CD14-positive monocyte (primary cell): ENCODE measurements around the gene JARID2. TPM values are rescaled to one million over a fixed set of nuclear protein-coding genes. Genes with fewer than 3 reads are reported as not detected.

Source experiments
- DNase-seq, 3 donors: peaks; one replicate each; pipeline ENCODE4 v3.0.0-alpha.2; 2011 to 2022
- H2AFZ ChIP-seq: 2 replicates; pipeline ENCODE4 v1.6.0; 2012; ENCODE audit warnings: mild to moderate bottlenecking, low read depth, low read length, inconsistent platforms; ENCODE audit not compliant: insufficient read depth, poor library complexity, severe bottlenecking
- H3K27ac ChIP-seq, 2 donors: 1 replicate in 1 of 2; 2 replicates in 1 of 2; pipeline ENCODE4 v1.5.1; 2012 to 2013; ENCODE audit warnings: low read length in 2 of 2, control low read depth in 1 of 2, inconsistent platforms in 1 of 2, low read depth in 1 of 2, mild to moderate bottlenecking in 1 of 2
- H3K27me3 ChIP-seq, 2 donors: one replicate each; pipeline versions ENCODE4 v1.6.0 to v1.6.1; 2011 to 2013; ENCODE audit warnings: low read length in 2 of 2; ENCODE audit not compliant: control insufficient read depth in 2 of 2, insufficient read depth in 2 of 2
- H3K36me3 ChIP-seq, 2 donors: replicated peaks in 1 of 2; 1 replicate in 1 of 2; 2 replicates in 1 of 2; pipeline versions ENCODE4 v1.5.1 to v1.6.1; 2012 to 2013; ENCODE audit warnings: low read length in 2 of 2, control low read depth in 1 of 2, inconsistent platforms in 1 of 2, mild to moderate bottlenecking in 1 of 2; ENCODE audit not compliant: insufficient read depth in 2 of 2, control insufficient read depth in 1 of 2
- H3K4me1 ChIP-seq, 2 donors: 1 replicate in 1 of 2; 2 replicates in 1 of 2; pipeline versions ENCODE4 v1.5.1 to v1.6.1; 2012 to 2013; ENCODE audit warnings: low read length in 2 of 2, control low read depth in 1 of 2, inconsistent platforms in 1 of 2, mild to moderate bottlenecking in 1 of 2, moderate library complexity in 1 of 2; ENCODE audit not compliant: insufficient read depth in 2 of 2, control insufficient read depth in 1 of 2
- H3K4me2 ChIP-seq: replicated peaks from 2 replicates; pipeline ENCODE3; 2012; ENCODE audit warnings: low read length, moderate library complexity, mild to moderate bottlenecking; ENCODE audit not compliant: poor library complexity, severe bottlenecking; ENCODE audit errors: extremely low read depth
- H3K4me3 ChIP-seq, 3 experiments: fragments of 200-600 bp in 1 of 3; sonication (generic) in 1 of 3; replicated peaks in 1 of 3; 1 replicate in 2 of 3; 2 replicates in 1 of 3; pipeline ENCODE4 v1.5.1; 2011 to 2013; ENCODE audit warnings: low read length in 3 of 3, mild to moderate bottlenecking in 3 of 3, control low read depth in 2 of 3, low read depth in 2 of 3, inconsistent platforms in 1 of 3, moderate library complexity in 1 of 3
- H3K79me2 ChIP-seq: 2 replicates; pipeline ENCODE4 v1.6.0; 2012; ENCODE audit warnings: mild to moderate bottlenecking, control low read depth, inconsistent platforms, low read length, moderate library complexity; ENCODE audit not compliant: insufficient read depth
- H3K9ac ChIP-seq: 2 replicates; pipeline ENCODE4 v1.6.0; 2017; ENCODE audit warnings: low read length, mild to moderate bottlenecking; ENCODE audit not compliant: insufficient read depth, poor library complexity, severe bottlenecking
- H3K9me3 ChIP-seq, 2 donors: replicated peaks in 1 of 2; 1 replicate in 1 of 2; 2 replicates in 1 of 2; pipeline versions ENCODE4 v1.5.1 to v1.6.1; 2012 to 2013; ENCODE audit warnings: low read length in 2 of 2, control low read depth in 1 of 2; ENCODE audit not compliant: control insufficient read depth in 1 of 2, insufficient read depth in 1 of 2
- H4K20me1 ChIP-seq: 2 replicates; pipeline ENCODE4 v1.6.0; 2012; ENCODE audit warnings: mild to moderate bottlenecking, low read length, control low read depth, moderate library complexity; ENCODE audit not compliant: insufficient read depth
- H3K27ac Mint-ChIP-seq, 7 donors: one replicate each; pipeline ENCODE4 v1.8.0; 2020; ENCODE audit warnings: mild to moderate bottlenecking in 7 of 7, mixed read lengths in 7 of 7, moderate library complexity in 6 of 7, inconsistent platforms in 2 of 7
- H3K27me3 Mint-ChIP-seq, 3 donors: one replicate each; pipeline ENCODE4 v1.8.0; 2021 to 2022; ENCODE audit warnings: low read depth in 3 of 3, mild to moderate bottlenecking in 3 of 3, mixed read lengths in 3 of 3, moderate library complexity in 3 of 3, inconsistent platforms in 1 of 3
- H3K36me3 Mint-ChIP-seq, 2 donors: one replicate each; pipeline ENCODE4 v1.8.0; 2020; ENCODE audit warnings: mixed read lengths in 2 of 2, inconsistent platforms in 1 of 2, mild to moderate bottlenecking in 1 of 2
- H3K4me1 Mint-ChIP-seq: one replicate; pipeline ENCODE4 v1.8.0; 2020; ENCODE audit warnings: mild to moderate bottlenecking, mixed read lengths
- H3K4me3 Mint-ChIP-seq, 2 donors: one replicate each; pipeline ENCODE4 v1.8.0; 2020; ENCODE audit warnings: mild to moderate bottlenecking in 2 of 2, mixed read lengths in 2 of 2, moderate library complexity in 1 of 2
- H3K9me3 Mint-ChIP-seq, 7 donors: one replicate each; pipeline ENCODE4 v1.8.0; 2020 to 2022; ENCODE audit warnings: mixed read lengths in 7 of 7, mild to moderate bottlenecking in 6 of 7, moderate library complexity in 6 of 7, inconsistent platforms in 2 of 7
- CTCF ChIP-seq: fragments of 200-600 bp; IDR thresholded peaks from one replicate; pipeline ENCODE4 v1.8.0; 2022; ENCODE audit warnings: antibody characterized with exemption, mild to moderate bottlenecking
- WGBS: methylation state at CpG from one replicate; pipeline ENCODE4 v1.1.5; 2013; ENCODE audit warnings: missing lambda C conversion rate; ENCODE audit not compliant: insufficient coverage; 5-methylcytosine and 5-hydroxymethylcytosine counted together
- intact Hi-C, 2 donors: fragments of 100-400 bp; cut with micrococcal nuclease; formaldehyde crosslinking; loops; one replicate each; pipeline versions ENCODE4 v1.15.0 to v1.15.1; 2023
- polyA plus RNA-seq, 3 donors: library from polyadenylated mRNA; depleted of rRNA in 1 of 3; unstranded in 2 of 3; stranded (reverse) in 1 of 3; fragments of 300-500 nt in 2 of 3; fragments of >200 nt in 1 of 3; fragmentation: Illumina TruSeq in 2 of 3; gene quantifications; 1 replicate in 2 of 3; 2 replicates in 1 of 3; pipeline ENCODE4 v1.2.3, GENCODE V29; 2012 to 2021

Gene JARID2
- polyA plus RNA-seq, 3 donors: 6.8 to 17.5 (median 12.5) TPM

- Histone ChIP-seq H4K20me1 (peaks cover 100% of the 10 kb centered on the region), H3K4me2 (no peak overlapping the region), H3K4me1 (peaks cover 68 to 74% of the 10 kb centered on the region in 2 donors), H3K36me3 (no peaks in the 10 kb centered on the region), H3K4me3 (no peak overlapping the region), H3K9me3 (no peaks in the 10 kb centered on the region), H3K27ac (peak overlapping the region in 1 of 2 donors; percentile 5), H2AFZ (no peak overlapping the region), H3K79me2 (peaks cover 100% of the 10 kb centered on the region), H3K27me3 (no peaks in the 10 kb centered on the region), H3K9ac (no peak overlapping the region)
- no peak for DNase-seq
- intact Hi-C loops: loop anchor here (5.0 kb wide), 1 partner anchor 35 kb away; no protein-coding TSS in a partner anchor
- TF ChIP-seq CTCF: no peak
- Mint-ChIP-seq H3K9me3 (no peaks in the 10 kb centered on the region), H3K4me3 (no peak overlapping the region), H3K4me1 (peaks cover 91% of the 10 kb centered on the region), H3K36me3 (peaks cover 0 to 4% of the 10 kb centered on the region in 2 donors), H3K27ac (peak overlapping the region in 4 of 7 donors; percentile 8 to 45 (median 22)), H3K27me3 (peaks cover 0 to 2% (median 0%) of the 10 kb centered on the region in 3 donors)
- WGBS: no CpG with 5 or more reads among the region's 2 CpGs
Observed at GRCh38 chr6:15401769-15402250, 155.9 kb downstream of the JARID2 start.

- Histone ChIP-seq H3K4me1 (peaks cover 72 to 78% of the 10 kb centered on the region in 2 donors), H3K9me3 (no peaks in the 10 kb centered on the region), H3K27ac (peak overlapping the region in 1 of 2 donors; percentile 22), H3K36me3 (no peaks in the 10 kb centered on the region), H2AFZ (no peak overlapping the region), H3K4me2 (no peak overlapping the region), H3K4me3 (no peak overlapping the region), H3K79me2 (peaks cover 100% of the 10 kb centered on the region), H4K20me1 (peaks cover 100% of the 10 kb centered on the region), H3K9ac (no peak overlapping the region), H3K27me3 (no peaks in the 10 kb centered on the region)
- intact Hi-C loops: loop anchor here (5.0 kb wide), 1 partner anchor 35 kb away; no protein-coding TSS in a partner anchor
- 93% methylated on average over 6 of the region's 9 CpGs for WGBS
- Mint-ChIP-seq H3K27me3 (peaks cover 0 to 2% (median 0%) of the 10 kb centered on the region in 3 donors), H3K4me3 (no peak overlapping the region), H3K36me3 (peaks cover 0 to 4% of the 10 kb centered on the region in 2 donors), H3K9me3 (no peaks in the 10 kb centered on the region), H3K27ac (peak overlapping the region in 4 of 7 donors; percentile 0 to 27 (median 6)), H3K4me1 (peaks cover 92% of the 10 kb centered on the region)
- no peak for DNase-seq
- TF ChIP-seq CTCF: no peak
Observed at GRCh38 chr6:15402406-15403045, 156.7 kb downstream of the JARID2 start.
